DOHH2 (cell line): ENCODE results near the gene PPP1R18.
A peak's percentile ranks its signal among the peaks of the same experiment; 100 is the strongest.

Source experiments
- H3F3A ChIP-seq: fragments of 200-600 bp; sonication (generic), shearing (Covaris generic); 2 replicates; pipeline ENCODE4 v1.6.0; 2016; ENCODE audit warnings: antibody characterized with exemption, mild to moderate bottlenecking; ENCODE audit not compliant: control insufficient read depth, insufficient read depth
- H3K27ac ChIP-seq: fragments of 200-600 bp; sonication (generic); 2 replicates; pipeline ENCODE4 v1.5.1; 2014; ENCODE audit warnings: low read depth, mild to moderate bottlenecking, low read length, moderate library complexity
- H3K27me3 ChIP-seq: fragments of 200-600 bp; sonication (generic); 2 replicates; pipeline ENCODE4 v1.6.1; 2014; ENCODE audit warnings: mild to moderate bottlenecking, low read length, mixed read lengths; ENCODE audit not compliant: control insufficient read depth
- H3K36me3 ChIP-seq: fragments of 200-600 bp; sonication (generic); 2 replicates; pipeline ENCODE4 v1.6.1; 2014; ENCODE audit warnings: mild to moderate bottlenecking, low read length, moderate library complexity, mixed read lengths; ENCODE audit not compliant: control insufficient read depth
- H3K4me1 ChIP-seq: fragments of 200-600 bp; sonication (generic); 2 replicates; pipeline ENCODE4 v1.6.1; 2014; ENCODE audit warnings: mild to moderate bottlenecking, low read length, mixed read lengths; ENCODE audit not compliant: control insufficient read depth
- H3K4me2 ChIP-seq: fragments of 200-600 bp; sonication (generic); 2 replicates; pipeline ENCODE4 v1.6.0; 2014; ENCODE audit warnings: mild to moderate bottlenecking, low read length, moderate library complexity
- H3K4me3 ChIP-seq: fragments of 200-600 bp; sonication (generic); 2 replicates; pipeline ENCODE4 v1.5.1; 2014; ENCODE audit warnings: mild to moderate bottlenecking, low read length, mixed read lengths
- H3K79me2 ChIP-seq: fragments of 200-600 bp; sonication (generic); 2 replicates; pipeline ENCODE4 v1.6.1; 2014; ENCODE audit warnings: mild to moderate bottlenecking, low read length, mixed read lengths; ENCODE audit not compliant: control insufficient read depth
- H3K9me2 ChIP-seq: fragments of 200-600 bp; sonication (generic); replicated peaks from 2 replicates; pipeline ENCODE4 v1.6.1; 2014; ENCODE audit warnings: mild to moderate bottlenecking, low read length, mixed read lengths; ENCODE audit not compliant: control insufficient read depth
- H3K9me3 ChIP-seq: fragments of 200-600 bp; sonication (generic); 2 replicates; pipeline ENCODE4 v1.6.1; 2014; ENCODE audit warnings: antibody characterized with exemption, low read length, mixed read lengths; ENCODE audit not compliant: control insufficient read depth, insufficient read depth
- H4K20me1 ChIP-seq: fragments of 200-600 bp; sonication (generic); 2 replicates; pipeline ENCODE4 v1.6.0; 2014; ENCODE audit warnings: low read depth, mild to moderate bottlenecking, antibody characterized with exemption, low read length, moderate library complexity; ENCODE audit not compliant: control insufficient read depth, insufficient read depth
- EZH2phosphoT487 ChIP-seq: fragments of 200-600 bp; sonication (generic); IDR thresholded peaks from 2 replicates; pipeline ENCODE4 v1.6.1; 2017; ENCODE audit warnings: borderline replicate concordance, mild to moderate bottlenecking, antibody characterized with exemption, low read length, moderate library complexity, mixed read lengths
- TF ChIP-seq, protein P1 (sequence below): fragments of 200-600 bp; sonication (generic); IDR thresholded peaks from one replicate; pipeline ENCODE4 v1.5.1; 2014; ENCODE audit warnings: antibody characterized with exemption, mild to moderate bottlenecking, low read depth, low read length; ENCODE audit not compliant: poor library complexity, severe bottlenecking

The PPP1R18 gene

DNA sequence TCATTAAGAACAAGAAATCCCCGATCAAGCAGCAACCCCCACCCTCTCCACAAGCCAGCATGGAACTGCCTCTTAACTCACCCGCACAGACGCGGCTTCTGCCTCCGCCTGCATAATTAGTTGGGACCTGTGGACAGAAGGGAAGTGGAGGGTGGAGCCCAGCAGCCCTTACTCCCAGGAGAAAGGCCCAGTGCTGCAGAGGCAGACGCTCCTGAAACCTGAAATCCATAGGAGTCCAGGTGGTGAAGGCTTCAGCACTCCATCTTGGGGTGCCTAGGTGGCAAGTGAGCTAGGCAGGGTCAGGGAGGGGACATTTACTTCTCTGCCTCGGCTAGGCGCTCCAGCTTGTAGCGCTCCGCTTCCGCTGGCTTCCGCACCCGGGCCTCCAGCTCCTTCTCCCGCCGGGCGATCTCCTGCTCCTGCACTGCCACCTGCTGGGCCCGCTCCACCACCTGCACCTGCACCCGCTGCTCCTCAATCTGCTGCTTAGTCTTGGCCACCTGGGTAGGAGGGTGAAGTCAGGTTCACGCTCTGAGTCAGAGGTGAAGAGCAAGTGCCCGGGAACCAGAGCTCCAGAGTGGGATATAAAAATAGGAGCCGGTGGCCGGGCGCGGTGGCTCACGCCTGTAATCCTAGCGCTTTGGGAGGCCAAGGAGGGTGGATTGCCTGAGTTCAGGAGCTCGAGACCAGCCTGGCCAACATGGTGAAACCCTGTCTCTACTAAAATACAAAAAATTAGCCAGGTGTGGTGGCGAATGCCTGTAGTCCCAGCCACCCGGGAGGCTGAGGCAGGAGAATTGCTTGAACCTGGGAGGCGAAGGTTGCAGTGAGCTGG, 44.4 kb upstream of the PPP1R18 start:
- Histone ChIP-seq H3K79me2 (0 out of 2 replicates have a peak, but pooled peaks cover 2% of the 10 kb centered on the region), H3K4me1 (peaks cover 21% of the 10 kb centered on the region), H3K4me2 (peak overlapping the region; percentile 56), H3K9me3 (no peaks in the 10 kb centered on the region), H3F3A (peaks cover 32% of the 10 kb centered on the region), H3K36me3 (peaks cover 49% of the 10 kb centered on the region), H3K27me3 (no peaks in the 10 kb centered on the region), H4K20me1 (0 out of 2 replicates have a peak, but pooled peaks cover 2% of the 10 kb centered on the region), H3K9me2 (no peaks in the 10 kb centered on the region), H3K4me3 (peak overlapping the region; percentile 27), H3K27ac (no peak overlapping the region)
- TF ChIP-seq, protein P1, sequence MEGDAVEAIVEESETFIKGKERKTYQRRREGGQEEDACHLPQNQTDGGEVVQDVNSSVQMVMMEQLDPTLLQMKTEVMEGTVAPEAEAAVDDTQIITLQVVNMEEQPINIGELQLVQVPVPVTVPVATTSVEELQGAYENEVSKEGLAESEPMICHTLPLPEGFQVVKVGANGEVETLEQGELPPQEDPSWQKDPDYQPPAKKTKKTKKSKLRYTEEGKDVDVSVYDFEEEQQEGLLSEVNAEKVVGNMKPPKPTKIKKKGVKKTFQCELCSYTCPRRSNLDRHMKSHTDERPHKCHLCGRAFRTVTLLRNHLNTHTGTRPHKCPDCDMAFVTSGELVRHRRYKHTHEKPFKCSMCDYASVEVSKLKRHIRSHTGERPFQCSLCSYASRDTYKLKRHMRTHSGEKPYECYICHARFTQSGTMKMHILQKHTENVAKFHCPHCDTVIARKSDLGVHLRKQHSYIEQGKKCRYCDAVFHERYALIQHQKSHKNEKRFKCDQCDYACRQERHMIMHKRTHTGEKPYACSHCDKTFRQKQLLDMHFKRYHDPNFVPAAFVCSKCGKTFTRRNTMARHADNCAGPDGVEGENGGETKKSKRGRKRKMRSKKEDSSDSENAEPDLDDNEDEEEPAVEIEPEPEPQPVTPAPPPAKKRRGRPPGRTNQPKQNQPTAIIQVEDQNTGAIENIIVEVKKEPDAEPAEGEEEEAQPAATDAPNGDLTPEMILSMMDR, result peak; percentile 87
- no peak for TF ChIP-seq EZH2phosphoT487

DNA sequence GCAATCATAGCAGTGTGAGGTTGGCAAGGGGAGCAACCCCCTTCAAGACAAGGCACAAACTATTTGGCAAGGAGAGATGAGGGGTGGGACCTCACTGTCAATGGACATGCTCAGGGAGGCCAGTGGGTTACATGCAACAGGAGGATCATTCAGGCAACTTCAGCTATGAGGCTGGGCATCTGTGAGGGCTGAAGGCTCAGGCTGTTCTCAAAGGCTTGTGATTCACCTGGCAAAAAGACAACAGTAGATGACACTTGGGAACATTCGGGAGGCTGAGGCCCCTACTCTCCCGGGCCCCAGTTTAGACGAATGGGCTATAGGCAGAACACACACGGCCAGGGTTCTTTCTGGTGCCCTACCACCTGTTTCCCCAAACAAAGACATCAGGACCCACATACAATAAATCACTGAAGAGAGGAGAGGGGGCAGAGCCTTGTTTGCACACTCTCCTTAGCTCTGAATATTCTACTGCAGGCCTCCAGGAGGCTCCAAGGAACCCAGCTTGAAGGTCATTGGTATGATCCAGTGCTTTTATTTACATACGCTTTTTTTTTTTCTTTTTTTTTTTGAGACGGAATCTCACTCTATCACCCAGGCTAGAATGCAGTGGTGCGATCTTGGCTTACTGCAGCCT, 41.6 kb upstream of the PPP1R18 start:
- H3K9me3 ChIP-seq, result no peaks in the 10 kb centered on the region
- H3K4me2 ChIP-seq, result no peak overlapping the region
- H3F3A ChIP-seq, result peaks cover 58% of the 10 kb centered on the region
- peaks cover 23% of the 10 kb centered on the region for H3K79me2 ChIP-seq
- H3K4me1 ChIP-seq, result peaks cover 42% of the 10 kb centered on the region
- TF ChIP-seq EZH2phosphoT487, result no peak
- TF ChIP-seq, protein P1, result no peak
- H3K27me3 ChIP-seq, result no peaks in the 10 kb centered on the region
- H3K9me2 ChIP-seq, result no peaks in the 10 kb centered on the region
- no peak overlapping the region for H3K27ac ChIP-seq
- H3K36me3 ChIP-seq, result peaks cover 66% of the 10 kb centered on the region
- H3K4me3 ChIP-seq, result no peak overlapping the region
- H4K20me1 ChIP-seq, result peaks cover 10% of the 10 kb centered on the region

DNA sequence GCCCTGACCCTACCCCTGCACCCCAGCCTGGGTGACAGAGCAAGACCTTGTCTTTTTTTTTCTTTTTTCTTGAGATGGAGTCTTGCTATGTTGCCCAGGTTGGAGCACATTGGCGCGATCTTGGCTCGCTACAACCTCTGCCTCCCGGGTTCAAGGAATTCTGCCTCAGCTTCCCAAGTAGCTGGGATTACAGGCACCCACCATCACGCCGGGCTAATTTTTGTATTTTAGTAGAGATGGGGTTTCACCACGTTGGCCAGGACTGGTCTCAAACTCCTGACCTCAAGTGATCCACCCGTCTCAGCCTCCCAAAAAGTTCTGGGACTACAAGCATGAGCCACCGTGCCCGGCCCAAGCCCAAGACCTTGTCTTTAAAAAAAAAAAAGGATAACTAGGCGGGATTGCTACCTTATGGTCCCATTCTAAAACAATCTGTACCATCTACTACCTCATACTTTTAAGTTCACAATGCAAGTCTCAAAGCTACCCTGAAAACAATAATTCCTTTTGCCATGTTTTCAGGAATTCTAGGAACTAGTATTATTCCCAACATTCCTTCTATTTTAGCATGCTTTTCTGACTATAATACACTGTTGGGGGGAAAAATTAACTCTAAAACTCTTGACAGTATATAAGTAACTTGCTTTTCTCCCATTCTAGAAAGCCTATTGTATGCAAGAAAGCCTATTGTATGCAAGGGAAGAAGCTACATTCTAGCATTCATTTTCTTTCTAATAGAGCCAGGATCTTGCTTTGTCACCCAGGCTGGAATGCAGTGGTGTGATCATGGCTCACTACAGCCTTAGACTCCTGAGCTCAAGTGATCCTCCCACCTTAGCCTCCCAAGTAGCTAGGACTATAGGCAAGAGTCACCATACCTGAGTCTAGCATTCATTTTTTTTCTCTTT, 40.3 kb upstream of the PPP1R18 start:
- peaks cover 15% of the 10 kb centered on the region for H4K20me1 ChIP-seq
- H3K36me3 ChIP-seq, result peaks cover 72% of the 10 kb centered on the region
- peaks cover 66% of the 10 kb centered on the region for H3F3A ChIP-seq

More for the DNA sequence above, 40.3 kb upstream of the PPP1R18 start:
- Histone ChIP-seq H3K9me2 (no peaks in the 10 kb centered on the region), H3K4me1 (peaks cover 49% of the 10 kb centered on the region), H3K79me2 (peaks cover 36% of the 10 kb centered on the region), H3K4me2 (no peak overlapping the region), H3K4me3 (no peak overlapping the region), H3K27me3 (no peaks in the 10 kb centered on the region), H3K27ac (no peak overlapping the region), H3K9me3 (no peaks in the 10 kb centered on the region)
- TF ChIP-seq EZH2phosphoT487, result no peak
- TF ChIP-seq, protein P1, result no peak
